Sigmoid colon (tissue), 7 donors: ENCODE results near the gene ST3GAL2. TPM values are rescaled to one million over a fixed set of nuclear protein-coding genes. Genes with fewer than 3 reads are reported as not detected.
"Not testable (repeated sequence)": the region's sequence is repeated elsewhere in the genome, so short reads cannot be mapped to it uniquely, and the experiment has no call there.

ENCODE experiments used
- DNase-seq: peaks from one replicate; pipeline ENCODE4 v3.0.0-alpha.2; 2019
- H3K27ac ChIP-seq, 4 donors: fragments of 200-600 bp; sonication (generic); one replicate each; pipeline ENCODE4 v1.5.1; 2016 to 2019; ENCODE audit warnings: mild to moderate bottlenecking in 1 of 4
- H3K27me3 ChIP-seq, 3 donors: fragments of 200-600 bp; sonication (generic); one replicate each; pipeline ENCODE4 v1.5.1; 2019; ENCODE audit warnings: mild to moderate bottlenecking in 1 of 3
- H3K36me3 ChIP-seq, 4 donors: fragments of 200-600 bp; sonication (generic); one replicate each; pipeline ENCODE4 v1.5.1; 2016 to 2019
- H3K4me1 ChIP-seq, 4 donors: fragments of 200-600 bp; sonication (generic); one replicate each; pipeline ENCODE4 v1.5.1; 2017 to 2019
- H3K4me3 ChIP-seq, 4 donors: fragments of 200-600 bp; sonication (generic); one replicate each; pipeline ENCODE4 v1.5.1; 2017 to 2019; ENCODE audit warnings: mild to moderate bottlenecking in 2 of 4, moderate library complexity in 1 of 4
- H3K9me3 ChIP-seq, 4 donors: fragments of 200-600 bp in 3 of 4; sonication (generic) in 3 of 4; one replicate each; pipeline versions ENCODE4 v1.5.1 to v1.6.1; 2013 to 2019
- CTCF ChIP-seq, 4 experiments: fragments of 450-650 bp in 3 of 4; fragments of 200-600 bp in 1 of 4; IDR thresholded peaks; one replicate each; pipeline ENCODE4 v1.5.1; 2016 to 2019; ENCODE audit warnings: antibody characterized with exemption in 4 of 4, mild to moderate bottlenecking in 3 of 4, moderate library complexity in 2 of 4
- EP300 ChIP-seq, 4 donors: sonication (generic); formaldehyde crosslinking; IDR thresholded peaks; one replicate each; pipeline ENCODE4 v1.6.1; 2017; ENCODE audit warnings: antibody characterized with exemption in 4 of 4
- POLR2A ChIP-seq, 2 donors: fragments of 450-650 bp; IDR thresholded peaks; one replicate each; pipeline ENCODE4 v1.6.1; 2016; ENCODE audit warnings: antibody characterized with exemption in 2 of 2, mild to moderate bottlenecking in 2 of 2, moderate library complexity in 2 of 2
- POLR2AphosphoS5 ChIP-seq, 4 donors: sonication (generic); formaldehyde crosslinking; IDR thresholded peaks; one replicate each; pipeline ENCODE4 v1.6.1; 2017; ENCODE audit warnings: antibody characterized with exemption in 4 of 4
- WGBS, 2 donors: extraction: QIAGEN DNeasy Blood & Tissue Kit; methylation state at CpG; one replicate each; pipeline ENCODE4 v1.1.7; 2013; 5-methylcytosine and 5-hydroxymethylcytosine counted together
- intact Hi-C: fragments of 100-400 bp; cut with DNase I; formaldehyde crosslinking; loops from one replicate; pipeline ENCODE4 v1.15.1; 2023
- polyA plus RNA-seq, 3 donors: library from polyadenylated mRNA; stranded (reverse); fragments of 200-250 nt; gene quantifications; one replicate each; pipeline ENCODE4 v1.2.3, GENCODE V29; 2013
- total RNA-seq, 4 donors: library from RNA; depleted of rRNA; stranded (reverse); fragments of >200 nt; gene quantifications; one replicate each; pipeline ENCODE4 v1.1.0, GENCODE V29; 2016
- donor health status: healthy with polysubstance abuse.
- donor health status: Bipolar disorder and iron deficiency.
- donor health status: healthy.

ST3GAL2 gene
- total and polyA plus RNA-seq, 7 donors, result 2.3 to 21.3 (median 14.0) TPM

GRCh38 chr16:70341600-70341999, 97.3 kb downstream of the ST3GAL2 start:
- Histone ChIP-seq H3K36me3 (peaks cover 0 to 3% (median 0%) of the 10 kb centered on the region in 4 donors), H3K9me3 (no peaks in the 10 kb centered on the region), H3K27me3 (no peaks in the 10 kb centered on the region), H3K4me1 (peaks cover 0 to 8% (median 6%) of the 10 kb centered on the region in 4 donors), H3K4me3 (no peak overlapping the region), H3K27ac (no peak overlapping the region)
- 75 to 85% methylated on average over 4 of the region's 4 CpGs for WGBS, 2 donors
- intact Hi-C loops, result no loop called here
- DNase-seq, result no peak
- TF ChIP-seq CTCF (IDR thresholded peaks at IDR 0.05), result no peak
- no peak for TF ChIP-seq POLR2AphosphoS5 (IDR thresholded peaks at IDR 0.05)
- no peak for TF ChIP-seq EP300 (IDR thresholded peaks at IDR 0.05)
- TF ChIP-seq POLR2A (IDR thresholded peaks at IDR 0.05), result no peak

GRCh38 chr16:70337814-70338213, 101.1 kb downstream of the ST3GAL2 start:
- intact Hi-C loops, result no loop called here
- H3K9me3 ChIP-seq, result no peaks in the 10 kb centered on the region
- no peak for DNase-seq
- no peak overlapping the region for H3K27ac ChIP-seq
- H3K4me1 ChIP-seq, result no peaks in the 10 kb centered on the region
- H3K27me3 ChIP-seq, result no peaks in the 10 kb centered on the region
- H3K36me3 ChIP-seq, result peaks cover 10 to 34% (median 13%) of the 10 kb centered on the region in 4 donors
- TF ChIP-seq POLR2AphosphoS5 (IDR thresholded peaks at IDR 0.05) (no peak), POLR2A (IDR thresholded peaks at IDR 0.05) (no peak), CTCF (IDR thresholded peaks at IDR 0.05) (no peak), EP300 (IDR thresholded peaks at IDR 0.05) (no peak)
- WGBS, 2 donors, result 97 to 98% methylated on average over 5 of the region's 5 CpGs
- H3K4me3 ChIP-seq, result no peak overlapping the region

GRCh38 chr16:70332728-70333127, 106.2 kb downstream of the ST3GAL2 start:
- H3K4me3 ChIP-seq, DNase-seq, H3K4me1 ChIP-seq, intact Hi-C loops, H3K9me3 ChIP-seq, H3K27ac ChIP-seq, H3K27me3 ChIP-seq: not testable (repeated sequence)
- WGBS, 2 donors, result 85 to 88% methylated on average over 5 to 6 of the region's 12 CpGs
- peaks cover 18 to 80% (median 26%) of the 10 kb centered on the region in 4 donors for H3K36me3 ChIP-seq

GRCh38 chr16:70331588-70332358, 107.1 kb downstream of the ST3GAL2 start:
- DNase-seq, result no peak
- H3K36me3 ChIP-seq, result peaks cover 19 to 88% (median 26%) of the 10 kb centered on the region in 4 donors
- WGBS, 2 donors, result 65 to 79% methylated on average over 9 of the region's 9 CpGs

More at GRCh38 chr16:70331588-70332358, 107.1 kb downstream of the ST3GAL2 start:
- intact Hi-C loops, result no loop called here
- Histone ChIP-seq H3K4me3 (no peak overlapping the region), H3K27me3 (no peaks in the 10 kb centered on the region), H3K27ac (peak overlapping the region in 1 of 4 donors; percentile 2), H3K4me1 (no peaks in the 10 kb centered on the region), H3K9me3 (no peaks in the 10 kb centered on the region)
- TF ChIP-seq EP300 (IDR thresholded peaks at IDR 0.05) (no peak), POLR2AphosphoS5 (IDR thresholded peaks at IDR 0.05) (no peak), CTCF (IDR thresholded peaks at IDR 0.05) (peak in 3 of 4 experiments; percentile 25 to 39 (median 37))
